GM12878 (cell line): Measurements from ENCODE around the gene FOSB. TPM values are rescaled to one million over a fixed set of nuclear protein-coding genes. Genes with fewer than 3 reads are reported as not detected.

Experiments used
- ATF7 ChIP-seq: fragments of 450-650 bp; IDR thresholded peaks from 2 replicates; pipeline ENCODE4 v1.6.1; 2016; ENCODE audit warnings: low read depth, mild to moderate bottlenecking
- CBX5 ChIP-seq: sonication (generic); IDR thresholded peaks from 2 replicates; pipeline ENCODE4 v1.6.1; 2016; ENCODE audit warnings: low read depth, moderate library complexity, mild to moderate bottlenecking, inconsistent platforms
- JUNB ChIP-seq: IDR thresholded peaks from 2 replicates; pipeline ENCODE4 v1.6.1; 2016; ENCODE audit warnings: antibody characterized with exemption, mild to moderate bottlenecking
- MXI1 ChIP-seq: fragments of 150-350 bp; IDR thresholded peaks from 2 replicates; pipeline ENCODE4 v1.6.1; 2011; ENCODE audit warnings: low read depth, mild to moderate bottlenecking, inconsistent platforms, low read length, improper control_type of control experiment
- NFXL1 ChIP-seq: fragments of 450-650 bp; IDR thresholded peaks from 2 replicates; pipeline ENCODE4 v1.6.1; 2017; ENCODE audit warnings: antibody characterized with exemption, mild to moderate bottlenecking, borderline replicate concordance
- NR2F1 ChIP-seq: fragments of 450-650 bp; conservative IDR thresholded peaks from 2 replicates; pipeline ENCODE4 v1.6.1; 2017; ENCODE audit warnings: mild to moderate bottlenecking
- SMC3 ChIP-seq: IDR thresholded peaks from 2 replicates; pipeline ENCODE4 v1.6.1; 2011; ENCODE audit warnings: low read length, improper control_type of control experiment, borderline replicate concordance
- TCF12 ChIP-seq: IDR thresholded peaks from 2 replicates; pipeline ENCODE4 v1.6.1; 2011; ENCODE audit warnings: low read depth, mild to moderate bottlenecking, low read length
- ZNF384 ChIP-seq: IDR thresholded peaks from 2 replicates; pipeline ENCODE4 v1.6.1; 2012; ENCODE audit warnings: low read depth, mild to moderate bottlenecking, low read length, improper control_type of control experiment, borderline replicate concordance
- polyA plus RNA-seq, 11 experiments: library from polyadenylated mRNA; depleted of rRNA in 4 of 11; unstranded in 6 of 11; stranded (reverse) in 5 of 11; fragments of >200 nt; fragmentation: Nextera tagmentation in 4 of 11; fragmentation: Illumina TruSeq in 1 of 11; extraction: Ambion mirVana in 4 of 11; extraction: Trizol in 1 of 11; gene quantifications; 1 replicate in 1 of 11; 2 replicates in 10 of 11; pipeline versions ENCODE4 v1.2.1 to v1.2.3, GENCODE V29; 2011 to 2016; ENCODE audit warnings: inconsistent platforms in 2 of 11, missing spikeins in 2 of 11, low read depth in 1 of 11
- total RNA-seq, 4 experiments: library from RNA; depleted of rRNA in 3 of 4; stranded (reverse); fragments of >200 nt in 3 of 4; fragmentation: Illumina TruSeq in 1 of 4; extraction: Trizol in 1 of 4; gene quantifications; 2 replicates each; pipeline versions ENCODE4 v1.2.1 to v1.2.3, GENCODE V29; 2013 to 2021
- TF ChIP-seq, protein P1 (sequence below): fragments of 450-650 bp; formaldehyde crosslinking; IDR thresholded peaks from 2 replicates; pipeline ENCODE4 v1.5.0; 2022; ENCODE audit warnings: mild to moderate bottlenecking, missing genetic modification characterization
- TF ChIP-seq, protein P2 (sequence below): IDR thresholded peaks from 2 replicates; pipeline ENCODE4 v1.6.1; 2011; ENCODE audit warnings: mild to moderate bottlenecking, low read depth, low read length, moderate library complexity; ENCODE audit not compliant: insufficient replicate concordance
- TF ChIP-seq, protein P3 (sequence below), 3 experiments: IDR thresholded peaks in 2 of 3; conservative IDR thresholded peaks in 1 of 3; 2 replicates each; pipeline ENCODE4 v1.5.1; 2011; ENCODE audit warnings: low read depth in 3 of 3, low read length in 3 of 3, mild to moderate bottlenecking in 3 of 3, control low read depth in 2 of 3, moderate library complexity in 2 of 3, inconsistent platforms in 1 of 3, mixed read lengths in 1 of 3; ENCODE audit not compliant: control insufficient read depth in 2 of 3, insufficient read depth in 1 of 3; ENCODE audit errors: extremely low read depth in 1 of 3
- TF ChIP-seq, protein P4 (sequence below): fragments of 450-650 bp; formaldehyde crosslinking; IDR thresholded peaks from 2 replicates; pipeline ENCODE4 v1.4.0; 2020; ENCODE audit warnings: mild to moderate bottlenecking, moderate library complexity
- TF ChIP-seq, protein P5 (sequence below): fragments of 450-650 bp; IDR thresholded peaks from 2 replicates; pipeline ENCODE4 v1.6.1; 2017; ENCODE audit warnings: low read depth, mild to moderate bottlenecking, moderate library complexity

FOSB gene
- total and polyA plus RNA-seq, 10 of the 15 experiments (the other 5 are each of a cell fraction or from before 2014, with no cell fraction given) = 0.06 to 0.56 (median 0.26) TPM

DNA sequence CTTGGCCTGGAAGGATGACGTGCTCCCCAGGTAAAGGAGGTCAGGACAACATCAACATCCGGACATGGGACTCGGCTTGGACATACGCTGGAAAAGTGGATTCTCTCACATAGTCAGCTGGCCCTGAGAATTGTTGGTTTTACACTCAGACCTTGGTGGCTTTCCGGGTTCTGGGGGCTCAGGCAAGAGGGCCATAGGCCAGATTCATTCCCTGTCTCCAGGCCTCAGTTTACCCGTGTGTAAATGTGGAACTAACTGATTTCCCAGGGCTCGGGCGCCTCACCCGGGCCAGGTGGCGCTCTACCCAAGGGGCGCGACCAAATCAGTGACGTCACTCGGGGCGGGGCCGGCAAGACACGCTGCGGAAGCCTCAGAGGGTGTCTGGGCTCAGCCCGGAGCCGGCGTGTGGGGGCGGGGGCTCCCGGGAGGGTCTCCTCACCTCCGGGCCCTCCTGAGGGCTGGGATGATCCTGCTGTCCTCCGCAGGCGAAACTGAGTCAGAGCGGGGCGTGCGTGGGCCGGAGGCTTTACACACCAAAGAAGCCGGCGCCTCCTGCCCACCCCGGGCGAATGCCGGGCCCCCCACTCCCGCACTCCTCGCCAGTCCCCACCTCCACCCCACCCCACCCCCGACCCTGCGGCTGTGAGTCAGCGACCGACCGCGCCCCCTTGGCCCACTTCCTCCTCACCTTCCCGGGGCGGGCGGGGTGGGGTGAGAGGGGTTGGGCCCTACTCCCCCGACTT is 38.6 kb downstream of the FOSB start (continued):
- TF ChIP-seq, protein P1, sequence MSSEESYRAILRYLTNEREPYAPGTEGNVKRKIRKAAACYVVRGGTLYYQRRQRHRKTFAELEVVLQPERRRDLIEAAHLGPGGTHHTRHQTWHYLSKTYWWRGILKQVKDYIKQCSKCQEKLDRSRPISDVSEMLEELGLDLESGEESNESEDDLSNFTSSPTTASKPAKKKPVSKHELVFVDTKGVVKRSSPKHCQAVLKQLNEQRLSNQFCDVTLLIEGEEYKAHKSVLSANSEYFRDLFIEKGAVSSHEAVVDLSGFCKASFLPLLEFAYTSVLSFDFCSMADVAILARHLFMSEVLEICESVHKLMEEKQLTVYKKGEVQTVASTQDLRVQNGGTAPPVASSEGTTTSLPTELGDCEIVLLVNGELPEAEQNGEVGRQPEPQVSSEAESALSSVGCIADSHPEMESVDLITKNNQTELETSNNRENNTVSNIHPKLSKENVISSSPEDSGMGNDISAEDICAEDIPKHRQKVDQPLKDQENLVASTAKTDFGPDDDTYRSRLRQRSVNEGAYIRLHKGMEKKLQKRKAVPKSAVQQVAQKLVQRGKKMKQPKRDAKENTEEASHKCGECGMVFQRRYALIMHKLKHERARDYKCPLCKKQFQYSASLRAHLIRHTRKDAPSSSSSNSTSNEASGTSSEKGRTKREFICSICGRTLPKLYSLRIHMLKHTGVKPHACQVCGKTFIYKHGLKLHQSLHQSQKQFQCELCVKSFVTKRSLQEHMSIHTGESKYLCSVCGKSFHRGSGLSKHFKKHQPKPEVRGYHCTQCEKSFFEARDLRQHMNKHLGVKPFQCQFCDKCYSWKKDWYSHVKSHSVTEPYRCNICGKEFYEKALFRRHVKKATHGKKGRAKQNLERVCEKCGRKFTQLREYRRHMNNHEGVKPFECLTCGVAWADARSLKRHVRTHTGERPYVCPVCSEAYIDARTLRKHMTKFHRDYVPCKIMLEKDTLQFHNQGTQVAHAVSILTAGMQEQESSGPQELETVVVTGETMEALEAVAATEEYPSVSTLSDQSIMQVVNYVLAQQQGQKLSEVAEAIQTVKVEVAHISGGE (CRISPR knock-in tag) = no peak
- TF ChIP-seq CBX5 (no peak), SMC3 (peak; percentile 25; the same call in 1 of the 2 replicates), NR2F1 (peak; percentile 59), JUNB (peak; percentile 27; the same call in 1 of the 2 replicates), ZNF384 (no peak), ATF7 (peak; percentile 99), NFXL1 (no peak), MXI1 (peak; percentile 77), TCF12 (0 out of 2 replicates have a peak, but pooled peaks have one; percentile 36)
- TF ChIP-seq, protein P2, sequence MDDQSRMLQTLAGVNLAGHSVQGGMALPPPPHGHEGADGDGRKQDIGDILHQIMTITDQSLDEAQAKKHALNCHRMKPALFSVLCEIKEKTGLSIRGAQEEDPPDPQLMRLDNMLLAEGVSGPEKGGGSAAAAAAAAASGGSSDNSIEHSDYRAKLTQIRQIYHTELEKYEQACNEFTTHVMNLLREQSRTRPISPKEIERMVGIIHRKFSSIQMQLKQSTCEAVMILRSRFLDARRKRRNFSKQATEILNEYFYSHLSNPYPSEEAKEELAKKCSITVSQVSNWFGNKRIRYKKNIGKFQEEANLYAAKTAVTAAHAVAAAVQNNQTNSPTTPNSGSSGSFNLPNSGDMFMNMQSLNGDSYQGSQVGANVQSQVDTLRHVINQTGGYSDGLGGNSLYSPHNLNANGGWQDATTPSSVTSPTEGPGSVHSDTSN = no peak
- TF ChIP-seq, protein P3, sequence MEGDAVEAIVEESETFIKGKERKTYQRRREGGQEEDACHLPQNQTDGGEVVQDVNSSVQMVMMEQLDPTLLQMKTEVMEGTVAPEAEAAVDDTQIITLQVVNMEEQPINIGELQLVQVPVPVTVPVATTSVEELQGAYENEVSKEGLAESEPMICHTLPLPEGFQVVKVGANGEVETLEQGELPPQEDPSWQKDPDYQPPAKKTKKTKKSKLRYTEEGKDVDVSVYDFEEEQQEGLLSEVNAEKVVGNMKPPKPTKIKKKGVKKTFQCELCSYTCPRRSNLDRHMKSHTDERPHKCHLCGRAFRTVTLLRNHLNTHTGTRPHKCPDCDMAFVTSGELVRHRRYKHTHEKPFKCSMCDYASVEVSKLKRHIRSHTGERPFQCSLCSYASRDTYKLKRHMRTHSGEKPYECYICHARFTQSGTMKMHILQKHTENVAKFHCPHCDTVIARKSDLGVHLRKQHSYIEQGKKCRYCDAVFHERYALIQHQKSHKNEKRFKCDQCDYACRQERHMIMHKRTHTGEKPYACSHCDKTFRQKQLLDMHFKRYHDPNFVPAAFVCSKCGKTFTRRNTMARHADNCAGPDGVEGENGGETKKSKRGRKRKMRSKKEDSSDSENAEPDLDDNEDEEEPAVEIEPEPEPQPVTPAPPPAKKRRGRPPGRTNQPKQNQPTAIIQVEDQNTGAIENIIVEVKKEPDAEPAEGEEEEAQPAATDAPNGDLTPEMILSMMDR (IDR thresholded peaks at IDR 0.05 in 2 of 3, conservative IDR thresholded peaks at IDR 0.05 in 1 of 3; ENCODE audit: control insufficient read depth in 2 of 3, extremely low read depth in 1 of 3, insufficient read depth in 1 of 3, low read depth in 3 of 3, low read length in 3 of 3) = peak; percentile 56 to 79 (median 70)
- TF ChIP-seq, protein P4, sequence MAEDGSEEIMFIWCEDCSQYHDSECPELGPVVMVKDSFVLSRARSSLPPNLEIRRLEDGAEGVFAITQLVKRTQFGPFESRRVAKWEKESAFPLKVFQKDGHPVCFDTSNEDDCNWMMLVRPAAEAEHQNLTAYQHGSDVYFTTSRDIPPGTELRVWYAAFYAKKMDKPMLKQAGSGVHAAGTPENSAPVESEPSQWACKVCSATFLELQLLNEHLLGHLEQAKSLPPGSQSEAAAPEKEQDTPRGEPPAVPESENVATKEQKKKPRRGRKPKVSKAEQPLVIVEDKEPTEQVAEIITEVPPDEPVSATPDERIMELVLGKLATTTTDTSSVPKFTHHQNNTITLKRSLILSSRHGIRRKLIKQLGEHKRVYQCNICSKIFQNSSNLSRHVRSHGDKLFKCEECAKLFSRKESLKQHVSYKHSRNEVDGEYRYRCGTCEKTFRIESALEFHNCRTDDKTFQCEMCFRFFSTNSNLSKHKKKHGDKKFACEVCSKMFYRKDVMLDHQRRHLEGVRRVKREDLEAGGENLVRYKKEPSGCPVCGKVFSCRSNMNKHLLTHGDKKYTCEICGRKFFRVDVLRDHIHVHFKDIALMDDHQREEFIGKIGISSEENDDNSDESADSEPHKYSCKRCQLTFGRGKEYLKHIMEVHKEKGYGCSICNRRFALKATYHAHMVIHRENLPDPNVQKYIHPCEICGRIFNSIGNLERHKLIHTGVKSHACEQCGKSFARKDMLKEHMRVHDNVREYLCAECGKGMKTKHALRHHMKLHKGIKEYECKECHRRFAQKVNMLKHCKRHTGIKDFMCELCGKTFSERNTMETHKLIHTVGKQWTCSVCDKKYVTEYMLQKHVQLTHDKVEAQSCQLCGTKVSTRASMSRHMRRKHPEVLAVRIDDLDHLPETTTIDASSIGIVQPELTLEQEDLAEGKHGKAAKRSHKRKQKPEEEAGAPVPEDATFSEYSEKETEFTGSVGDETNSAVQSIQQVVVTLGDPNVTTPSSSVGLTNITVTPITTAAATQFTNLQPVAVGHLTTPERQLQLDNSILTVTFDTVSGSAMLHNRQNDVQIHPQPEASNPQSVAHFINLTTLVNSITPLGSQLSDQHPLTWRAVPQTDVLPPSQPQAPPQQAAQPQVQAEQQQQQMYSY (CRISPR knock-in tag) = no peak
- TF ChIP-seq, protein P5, sequence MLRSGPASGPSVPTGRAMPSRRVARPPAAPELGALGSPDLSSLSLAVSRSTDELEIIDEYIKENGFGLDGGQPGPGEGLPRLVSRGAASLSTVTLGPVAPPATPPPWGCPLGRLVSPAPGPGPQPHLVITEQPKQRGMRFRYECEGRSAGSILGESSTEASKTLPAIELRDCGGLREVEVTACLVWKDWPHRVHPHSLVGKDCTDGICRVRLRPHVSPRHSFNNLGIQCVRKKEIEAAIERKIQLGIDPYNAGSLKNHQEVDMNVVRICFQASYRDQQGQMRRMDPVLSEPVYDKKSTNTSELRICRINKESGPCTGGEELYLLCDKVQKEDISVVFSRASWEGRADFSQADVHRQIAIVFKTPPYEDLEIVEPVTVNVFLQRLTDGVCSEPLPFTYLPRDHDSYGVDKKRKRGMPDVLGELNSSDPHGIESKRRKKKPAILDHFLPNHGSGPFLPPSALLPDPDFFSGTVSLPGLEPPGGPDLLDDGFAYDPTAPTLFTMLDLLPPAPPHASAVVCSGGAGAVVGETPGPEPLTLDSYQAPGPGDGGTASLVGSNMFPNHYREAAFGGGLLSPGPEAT = peak; percentile 51
